Calu3 (cell line): ENCODE results near the gene C1orf226. TPM values are rescaled to one million over a fixed set of nuclear protein-coding genes. Genes with fewer than 3 reads are reported as not detected.
"Not testable (repeated sequence)": the region's sequence is repeated elsewhere in the genome, so short reads cannot be mapped to it uniquely, and the experiment has no call there.

Experiments
- BruUV-seq: library from RNA; stranded (reverse); fragments of 400-500 nt; replicated peaks from 2 replicates; lab custom pipeline; 2021; lab: Mats Ljungman, UMichigan
- CTCF ChIA-PET: fragments of 300-600 bp; sonication (Branson Sonifier 250); formaldehyde crosslinking; loops from one replicate; lab custom pipeline; 2022; ENCODE audit warnings: antibody characterized with exemption; lab: Charles Lee
- DNase-seq: peaks from one replicate; pipeline ENCODE4 v3.0.0; 2022
- H3K27ac Mint-ChIP-seq: one replicate; pipeline ENCODE4 v1.8.0; 2022; ENCODE audit warnings: mixed read lengths; ENCODE audit not compliant: unreplicated experiment
- H3K27me3 Mint-ChIP-seq: one replicate; pipeline ENCODE4 v1.8.0; 2022; ENCODE audit warnings: mixed read lengths; ENCODE audit not compliant: unreplicated experiment
- H3K36me3 Mint-ChIP-seq: one replicate; pipeline ENCODE4 v1.8.0; 2022; ENCODE audit warnings: mild to moderate bottlenecking, moderate library complexity, mixed read lengths; ENCODE audit not compliant: insufficient read depth, unreplicated experiment
- H3K4me1 Mint-ChIP-seq: one replicate; pipeline ENCODE4 v1.8.0; 2022; ENCODE audit warnings: mild to moderate bottlenecking, low read depth, mixed read lengths; ENCODE audit not compliant: unreplicated experiment
- H3K4me3 Mint-ChIP-seq: one replicate; pipeline ENCODE4 v1.8.0; 2022; ENCODE audit warnings: mild to moderate bottlenecking, low read depth, moderate library complexity, mixed read lengths; ENCODE audit not compliant: unreplicated experiment
- H3K9me3 Mint-ChIP-seq: one replicate; pipeline ENCODE4 v1.8.0; 2022; ENCODE audit warnings: low read depth, mixed read lengths; ENCODE audit not compliant: unreplicated experiment
- CTCF ChIP-seq: fragments of 200-600 bp; IDR thresholded peaks from one replicate; pipeline ENCODE4 v1.8.0; 2022; ENCODE audit warnings: antibody characterized with exemption; ENCODE audit not compliant: unreplicated experiment
- intact Hi-C: fragments of 100-400 bp; cut with micrococcal nuclease; formaldehyde crosslinking; loops from one replicate; pipeline ENCODE4 v1.10.0; 2022; ENCODE audit not compliant: unreplicated experiment
- total RNA-seq: library from RNA; stranded (reverse); gene quantifications from 2 replicates; pipeline ENCODE4 v1.2.3, GENCODE V29; 2022

C1orf226 gene
- total RNA-seq, 1 experiment from 2014 or later = 14.1 TPM

DNA sequence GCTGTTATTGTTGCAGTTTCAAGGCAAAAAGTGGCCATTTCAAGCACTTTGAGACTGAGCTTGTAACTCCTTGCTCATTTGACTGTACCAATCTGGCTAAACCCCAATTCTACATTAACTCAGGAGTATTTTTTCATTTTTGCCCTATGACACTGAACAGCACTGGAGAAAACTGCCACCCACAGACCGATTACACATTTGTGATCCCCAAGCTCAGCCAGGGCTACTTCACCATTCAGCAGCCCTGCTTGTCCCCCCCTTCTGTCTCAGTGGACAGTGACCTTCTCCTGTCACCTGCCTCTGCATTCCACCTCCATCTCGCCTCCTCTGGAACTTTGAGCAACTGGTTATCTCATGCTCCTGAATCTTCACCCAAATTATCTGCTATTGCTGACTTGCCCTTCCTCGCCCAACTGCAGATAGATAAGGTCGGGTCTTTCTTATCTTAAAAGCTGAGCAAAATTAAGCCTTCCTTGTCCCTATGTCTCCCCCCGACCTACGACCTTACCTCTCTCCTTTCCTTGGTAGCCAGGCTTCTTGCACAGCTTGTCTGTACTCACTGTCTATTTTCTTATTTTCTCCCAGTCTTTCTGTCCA lies 30.2 kb upstream of the C1orf226 start:
- no peak for DNase-seq
- intact Hi-C loops = loop anchor here (10.0 kb wide), 1 partner anchor 153 kb away; no protein-coding TSS in a partner anchor
- CTCF ChIA-PET = no interaction called here
- peaks cover 5% of the 10 kb centered on the region for H3K36me3 Mint-ChIP-seq
- no TSS peak for BruUV-seq
- H3K4me3 Mint-ChIP-seq = no peak overlapping the region
- H3K9me3 Mint-ChIP-seq = no peaks in the 10 kb centered on the region
- H3K27me3 Mint-ChIP-seq = no peaks in the 10 kb centered on the region
- no peak overlapping the region for H3K27ac Mint-ChIP-seq
- TF ChIP-seq CTCF = no peak
- H3K4me1 Mint-ChIP-seq = peaks cover 51% of the 10 kb centered on the region

- H3K27me3 Mint-ChIP-seq, BruUV-seq, CTCF ChIA-PET, H3K4me3 Mint-ChIP-seq, H3K36me3 Mint-ChIP-seq, H3K9me3 Mint-ChIP-seq, H3K27ac Mint-ChIP-seq, DNase-seq: not testable (repeated sequence)
- H3K4me1 Mint-ChIP-seq = peaks cover 49% of the 10 kb centered on the region
- intact Hi-C loops = loop anchor here (10.0 kb wide), 1 partner anchor 153 kb away; no protein-coding TSS in a partner anchor
Measured at GRCh38 chr1:162351874-162352273, 29.7 kb upstream of the C1orf226 start.

GRCh38 chr1:162353078-162353477 lies 28.4 kb upstream of the C1orf226 start:
- CTCF ChIA-PET = no interaction called here
- BruUV-seq = no TSS peak

DNA sequence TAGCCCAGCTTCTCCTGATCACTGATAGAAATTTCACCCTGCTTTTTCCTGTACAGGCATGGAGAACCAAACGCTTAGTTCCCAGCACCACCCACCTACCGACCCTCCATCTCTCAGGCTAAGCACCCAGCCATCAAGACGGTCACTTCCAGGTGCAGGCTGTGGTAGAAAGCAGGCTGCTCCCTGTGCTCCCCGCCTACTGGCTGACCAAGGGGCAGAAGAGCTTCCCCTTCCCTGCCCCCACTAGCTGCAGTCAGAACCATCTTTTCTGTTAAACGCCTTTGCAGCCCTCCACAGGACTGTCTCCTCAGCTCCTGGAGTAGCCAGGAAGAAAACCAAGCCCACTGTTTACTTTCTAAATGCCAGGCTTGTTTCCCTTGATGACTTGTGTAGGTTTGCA lies 27.8 kb upstream of the C1orf226 start:
- peaks cover 5% of the 10 kb centered on the region for H3K36me3 Mint-ChIP-seq

More at GRCh38 chr1:162353078-162353477, 28.4 kb upstream of the C1orf226 start:
- TF ChIP-seq CTCF = no peak
- Mint-ChIP-seq H3K36me3 (peaks cover 5% of the 10 kb centered on the region), H3K4me3 (no peak overlapping the region), H3K9me3 (no peaks in the 10 kb centered on the region), H3K4me1 (peaks cover 37% of the 10 kb centered on the region), H3K27ac (no peak overlapping the region), H3K27me3 (no peaks in the 10 kb centered on the region)
- no peak for DNase-seq
- intact Hi-C loops = loop anchor here (10.0 kb wide), 1 partner anchor 152 kb away; no protein-coding TSS in a partner anchor

More for the DNA sequence above, 27.8 kb upstream of the C1orf226 start:
- no peak overlapping the region for H3K4me3 Mint-ChIP-seq
- no TSS peak for BruUV-seq
- CTCF ChIA-PET = no interaction called here
- no peaks in the 10 kb centered on the region for H3K27me3 Mint-ChIP-seq
- TF ChIP-seq CTCF = no peak
- intact Hi-C loops = loop anchor here (10.0 kb wide), 1 partner anchor 151 kb away; no protein-coding TSS in a partner anchor
- H3K9me3 Mint-ChIP-seq = no peaks in the 10 kb centered on the region
- no peak overlapping the region for H3K27ac Mint-ChIP-seq
- H3K4me1 Mint-ChIP-seq = peaks cover 32% of the 10 kb centered on the region
- DNase-seq = no peak
